Keratinocyte (primary cell): Measurements from ENCODE around the gene RASL11A. TPM values are rescaled to one million over a fixed set of nuclear protein-coding genes. Genes with fewer than 3 reads are reported as not detected.
"Not testable (repeated sequence)": the region's sequence is repeated elsewhere in the genome, so short reads cannot be mapped to it uniquely, and the experiment has no call there.

Experiments used
- DNase-seq: peaks from one replicate; pipeline ENCODE4 v3.0.0-alpha.2; 2011; ENCODE audit warnings: low read depth, missing footprints, low spot score
- FAIRE-seq: peaks from 2 replicates; lab custom pipeline; 2011; peaks lifted over from hg19 to GRCh38; lab: Jason Lieb, UNC
- H2AFZ ChIP-seq: 2 replicates; pipeline ENCODE4 v1.6.0; 2012; ENCODE audit warnings: low read length, control low read depth, inconsistent platforms; ENCODE audit not compliant: control insufficient read depth
- H3K27ac ChIP-seq: 2 replicates; pipeline ENCODE4 v1.5.1; 2011; ENCODE audit warnings: low read length; ENCODE audit not compliant: control insufficient read depth, insufficient read depth
- H3K27me3 ChIP-seq: 3 replicates; pipeline ENCODE4 v1.6.0; 2011; ENCODE audit warnings: low read length; ENCODE audit not compliant: control insufficient read depth, insufficient read depth; ENCODE audit errors: extremely low read depth
- H3K36me3 ChIP-seq, 2 experiments: 2 replicates in 1 of 2; 3 replicates in 1 of 2; pipeline ENCODE4 v1.5.1; 2011; ENCODE audit warnings: low read length in 2 of 2, mild to moderate bottlenecking in 1 of 2; ENCODE audit not compliant: control insufficient read depth in 2 of 2, insufficient read depth in 2 of 2; ENCODE audit errors: extremely low read depth in 1 of 2
- H3K4me1 ChIP-seq: 3 replicates; pipeline ENCODE4 v1.5.1; 2011; ENCODE audit warnings: low read length; ENCODE audit not compliant: control insufficient read depth, insufficient read depth; ENCODE audit errors: extremely low read depth
- H3K4me2 ChIP-seq: 3 replicates; pipeline ENCODE4 v1.6.0; 2011; ENCODE audit warnings: low read depth, low read length; ENCODE audit not compliant: control insufficient read depth, insufficient read depth; ENCODE audit errors: extremely low read depth
- H3K4me3 ChIP-seq, 3 experiments: fragments of 200-600 bp in 1 of 3; sonication (generic) in 1 of 3; 2 replicates in 2 of 3; 3 replicates in 1 of 3; pipeline ENCODE4 v1.5.1; 2011 to 2016; ENCODE audit warnings: low read length in 3 of 3, mild to moderate bottlenecking in 3 of 3, control low read depth in 2 of 3, inconsistent platforms in 1 of 3, low read depth in 1 of 3, mixed read lengths in 1 of 3, mixed run types in 1 of 3, moderate library complexity in 1 of 3; ENCODE audit not compliant: control insufficient read depth in 2 of 3, insufficient read depth in 2 of 3; ENCODE audit errors: extremely low read depth in 1 of 3
- H3K79me2 ChIP-seq: 2 replicates; pipeline ENCODE4 v1.6.0; 2012; ENCODE audit warnings: low read length; ENCODE audit not compliant: control insufficient read depth, insufficient read depth
- H3K9ac ChIP-seq: 3 replicates; pipeline ENCODE4 v1.6.0; 2011; ENCODE audit warnings: low read length; ENCODE audit not compliant: control insufficient read depth, insufficient read depth; ENCODE audit errors: extremely low read depth
- H3K9me1 ChIP-seq: 3 replicates; pipeline ENCODE4 v1.6.0; 2011; ENCODE audit warnings: low read length; ENCODE audit not compliant: control insufficient read depth, insufficient read depth; ENCODE audit errors: extremely low read depth
- H3K9me3 ChIP-seq: 2 replicates; pipeline ENCODE4 v1.5.1; 2012; ENCODE audit warnings: low read depth, low read length; ENCODE audit not compliant: control insufficient read depth
- H4K20me1 ChIP-seq: 3 replicates; pipeline ENCODE4 v1.6.0; 2011; ENCODE audit warnings: low read length; ENCODE audit not compliant: control insufficient read depth, insufficient read depth; ENCODE audit errors: extremely low read depth
- CTCF ChIP-seq, 3 experiments: IDR thresholded peaks in 1 of 3; conservative IDR thresholded peaks in 1 of 3; optimal IDR thresholded peaks in 1 of 3; 2 replicates in 2 of 3; 3 replicates in 1 of 3; pipeline versions ENCODE3 to v1.5.1; 2011; ENCODE audit warnings: low read length in 3 of 3, mild to moderate bottlenecking in 3 of 3, moderate library complexity in 2 of 3, control low read depth in 1 of 3, inconsistent platforms in 1 of 3; ENCODE audit not compliant: insufficient read depth in 2 of 3; ENCODE audit errors: extremely low read depth in 1 of 3
- EZH2 ChIP-seq: IDR thresholded peaks from one replicate; pipeline ENCODE4 v1.6.1; 2012; ENCODE audit warnings: inconsistent platforms, mild to moderate bottlenecking, low read length, moderate library complexity
- dilution Hi-C: fragments of 300-500 bp; cut with MboI; formaldehyde crosslinking; loops from one replicate; pipeline ENCODE4 v1.7.0; 2020; ENCODE audit warnings: low sequenced_read_pairs; ENCODE audit not compliant: extremely low pct_ligation_motif_present
- polyA plus RNA-seq, 5 experiments: library from polyadenylated mRNA; depleted of rRNA in 3 of 5; stranded (reverse) in 3 of 5; stranded (forward) in 1 of 5; unstranded in 1 of 5; fragments of >200 nt; gene quantifications; 1 replicate in 1 of 5; 2 replicates in 3 of 5; 3 replicates in 1 of 5; pipeline versions ENCODE4 v1.2.1 to v1.2.3, GENCODE V29; 2011 to 2012; ENCODE audit warnings: missing spikeins in 2 of 5, low read depth in 1 of 5, low replicate concordance in 1 of 5

The RASL11A gene
- polyA plus RNA-seq, 1 donor (not counting 4 experiments of a cell fraction or from before 2014, with no cell fraction given): 1.5 TPM

- Histone ChIP-seq H3K27me3 (peaks cover 16% of the 10 kb centered on the region), H3K9me3 (no peaks in the 10 kb centered on the region), H3K4me3 (no peak overlapping the region), H3K79me2 (no peaks in the 10 kb centered on the region), H3K36me3 (no peaks in the 10 kb centered on the region), H4K20me1 (no peaks in the 10 kb centered on the region), H3K9me1 (no peaks in the 10 kb centered on the region), H3K4me1 (no peaks in the 10 kb centered on the region), H3K27ac (no peak overlapping the region), H3K9ac (no peak overlapping the region), H3K4me2 (no peak overlapping the region), H2AFZ (no peak overlapping the region)
- dilution Hi-C loops: no loop called here
- no peak for DNase-seq
- TF ChIP-seq EZH2 (no peak), CTCF (optimal IDR thresholded peaks at IDR 0.05 in 1 of 3, IDR thresholded peaks at IDR 0.05 in 1 of 3, conservative IDR thresholded peaks at IDR 0.05 in 1 of 3; ENCODE audit: extremely low read depth in 1 of 3, insufficient read depth in 2 of 3, low read length in 3 of 3) (no peak)
- no peak for FAIRE-seq
Measured at GRCh38 chr13:27319404-27319803, 48.8 kb downstream of the RASL11A start.

GRCh38 chr13:27321468-27322431, 51.1 kb downstream of the RASL11A start:
- FAIRE-seq: no peak
- H3K9ac ChIP-seq: no peak overlapping the region

GRCh38 chr13:27322443-27322842, 51.8 kb downstream of the RASL11A start:
- H3K27ac ChIP-seq, H3K9me1 ChIP-seq, H3K36me3 ChIP-seq, H3K4me3 ChIP-seq, DNase-seq, H3K9ac ChIP-seq, H3K79me2 ChIP-seq, H3K4me2 ChIP-seq, H2AFZ ChIP-seq, dilution Hi-C loops, FAIRE-seq, H4K20me1 ChIP-seq, H3K9me3 ChIP-seq, H3K4me1 ChIP-seq: not testable (repeated sequence)
- peaks cover 16% of the 10 kb centered on the region for H3K27me3 ChIP-seq

More at GRCh38 chr13:27321468-27322431, 51.1 kb downstream of the RASL11A start:
- Histone ChIP-seq H3K4me3 (no peak overlapping the region), H3K9me3 (no peaks in the 10 kb centered on the region), H3K9me1 (no peaks in the 10 kb centered on the region), H3K79me2 (no peaks in the 10 kb centered on the region), H3K27ac (no peak overlapping the region), H3K4me2 (no peak overlapping the region), H3K36me3 (no peaks in the 10 kb centered on the region), H2AFZ (no peak overlapping the region), H4K20me1 (no peaks in the 10 kb centered on the region), H3K27me3 (peaks cover 16% of the 10 kb centered on the region), H3K4me1 (no peaks in the 10 kb centered on the region)
- DNase-seq: no peak
- TF ChIP-seq EZH2 (no peak), CTCF (optimal IDR thresholded peaks at IDR 0.05 in 1 of 3, IDR thresholded peaks at IDR 0.05 in 1 of 3, conservative IDR thresholded peaks at IDR 0.05 in 1 of 3; ENCODE audit: extremely low read depth in 1 of 3, insufficient read depth in 2 of 3, low read length in 3 of 3) (no peak)
- dilution Hi-C loops: no loop called here
